NT2/D1 (cell line): ENCODE results near the gene NFIX.

Experiments used
- YY1 ChIP-seq: IDR thresholded peaks from 2 replicates; pipeline ENCODE4 v1.6.1; 2011; ENCODE audit not compliant: insufficient read length, insufficient read depth
- ZNF274 ChIP-seq: IDR thresholded peaks from 2 replicates; pipeline ENCODE4 v1.6.1; 2011; ENCODE audit warnings: mild to moderate bottlenecking, low read depth, low read length

- TF ChIP-seq ZNF274 (no peak), YY1 (no peak)
These were observed 77.1 kb downstream of the NFIX start for GRCh38 chr19:13072188-13072908.
